Measurements from ENCODE around the gene ZNF556. TPM values are rescaled to one million over a fixed set of nuclear protein-coding genes. Genes with fewer than 3 reads are reported as not detected.

ZNF556 gene
- total and polyA plus RNA-seq, 11 donors, result 0.16 to 0.20 TPM; not detected in 9

GRCh38 chr19:2822846-2823245, 44.3 kb upstream of the ZNF556 start:
- no peak overlapping the region for H3K4me3 ChIP-seq
- TF ChIP-seq CTCF (IDR thresholded peaks at IDR 0.05), result no peak
- no peak for TF ChIP-seq POLR2A (IDR thresholded peaks at IDR 0.05)
- peaks cover 0 to 11% (median 5%) of the 10 kb centered on the region in 12 donors for H3K4me1 ChIP-seq
- DNase-seq (no peak), ATAC-seq (no peak)
- peaks cover 0 to 8% (median 0%) of the 10 kb centered on the region in 12 donors for H3K9me3 ChIP-seq
- H3K36me3 ChIP-seq, result peaks cover 0 to 29% (median 6%) of the 10 kb centered on the region in 9 donors
- intact Hi-C loops (cut with DNase I), result loop anchor here in 1 of 10 donors (5.0 kb wide), 1 partner anchor 49 kb away; no protein-coding TSS in a partner anchor
- H3K27ac ChIP-seq, result no peak overlapping the region
- 93 to 97% (median 96%) methylated on average over 5 of the region's 5 CpGs for WGBS, 4 donors
- H3K27me3 ChIP-seq, result no peaks in the 10 kb centered on the region

GRCh38 chr19:2823646-2824045, 43.5 kb upstream of the ZNF556 start:
- 62 to 82% (median 79%) methylated on average over 9 of the region's 9 CpGs for WGBS, 4 donors
- DNase-seq, result no peak

GRCh38 chr19:2824129-2824528, 43.0 kb upstream of the ZNF556 start:
- WGBS, 4 donors, result 72 to 100% (median 78%) methylated on average over 2 to 8 of the region's 8 CpGs
- TF ChIP-seq POLR2A (IDR thresholded peaks at IDR 0.05) (no peak), CTCF (IDR thresholded peaks at IDR 0.05) (no peak)
- peaks cover 0 to 11% (median 5%) of the 10 kb centered on the region in 12 donors for H3K4me1 ChIP-seq
- ATAC-seq (no peak), DNase-seq (no peak)
- no peaks in the 10 kb centered on the region for H3K27me3 ChIP-seq
- intact Hi-C loops (cut with DNase I), result loop anchor here in 1 of 10 donors (5.0 kb wide), 1 partner anchor 48 kb away; no protein-coding TSS in a partner anchor
- H3K9me3 ChIP-seq, result peaks cover 0 to 18% (median 0%) of the 10 kb centered on the region in 12 donors
- no peak overlapping the region for H3K4me3 ChIP-seq
- H3K36me3 ChIP-seq, result peaks cover 0 to 41% (median 11%) of the 10 kb centered on the region in 9 donors
- no peak overlapping the region for H3K27ac ChIP-seq

More at GRCh38 chr19:2823646-2824045, 43.5 kb upstream of the ZNF556 start:
- intact Hi-C loops (cut with DNase I), result loop anchor here in 1 of 10 donors (5.0 kb wide), 1 partner anchor 49 kb away; no protein-coding TSS in a partner anchor
- Histone ChIP-seq H3K27me3 (no peaks in the 10 kb centered on the region), H3K9me3 (peaks cover 0 to 15% (median 0%) of the 10 kb centered on the region in 12 donors), H3K36me3 (peaks cover 0 to 37% (median 11%) of the 10 kb centered on the region in 9 donors), H3K4me1 (peaks cover 0 to 11% (median 5%) of the 10 kb centered on the region in 12 donors), H3K4me3 (no peak overlapping the region), H3K27ac (no peak overlapping the region)
- ATAC-seq, result no peak
- TF ChIP-seq POLR2A (IDR thresholded peaks at IDR 0.05) (no peak), CTCF (IDR thresholded peaks at IDR 0.05) (no peak)

GRCh38 chr19:2827022-2827421, 40.1 kb upstream of the ZNF556 start:
- ATAC-seq, result no peak
- no peaks in the 10 kb centered on the region for H3K27me3 ChIP-seq

More at GRCh38 chr19:2827022-2827421, 40.1 kb upstream of the ZNF556 start:
- Histone ChIP-seq H3K9me3 (peaks cover 0 to 46% (median 17%) of the 10 kb centered on the region in 12 donors), H3K4me1 (no peaks in the 10 kb centered on the region), H3K4me3 (no peak overlapping the region), H3K27ac (no peak overlapping the region), H3K36me3 (peaks cover 0 to 58% (median 11%) of the 10 kb centered on the region in 9 donors)
- 94 to 100% (median 96%) methylated on average over 2 of the region's 2 CpGs for WGBS, 4 donors
- intact Hi-C loops (cut with DNase I), result no loop called here
- TF ChIP-seq POLR2A (IDR thresholded peaks at IDR 0.05) (no peak), CTCF (IDR thresholded peaks at IDR 0.05) (no peak)
- DNase-seq, result no peak

All from heart left ventricle (tissue), 16 donors.